ENCODE data around the gene HSPA9. TPM values are rescaled to one million over a fixed set of nuclear protein-coding genes. Genes with fewer than 3 reads are reported as not detected.
A peak's percentile ranks its signal among the peaks of the same experiment; 100 is the strongest.

Gene HSPA9
- total and polyA plus RNA-seq, 2 of the 13 experiments (the other 11 are each of a cell fraction or from before 2014, with no cell fraction given) = 165 to 478 TPM

- TF ChIP-seq ZMYM3 (CRISPR knock-in tag; IDR thresholded peaks at IDR 0.05) (0 out of 2 replicates have a peak, but pooled peaks have one; percentile 37), KDM4B (CRISPR knock-in tag; IDR thresholded peaks at IDR 0.05) (peak; percentile 70), ISL2 (CRISPR knock-in tag; IDR thresholded peaks at IDR 0.05) (peak; percentile 68), ZNF646 (CRISPR knock-in tag; IDR thresholded peaks at IDR 0.05) (no peak), DBP (CRISPR knock-in tag; IDR thresholded peaks at IDR 0.05; ENCODE audit: not compliant biosample characterization) (peak; percentile 33), ZFP90 (CRISPR knock-in tag; IDR thresholded peaks at IDR 0.05; ENCODE audit: borderline replicate concordance) (peak; percentile 69; the same call in 1 of the 2 replicates), ZNF598 (CRISPR knock-in tag; IDR thresholded peaks at IDR 0.05; ENCODE audit: borderline replicate concordance) (no peak), ZNF33B (CRISPR knock-in tag; IDR thresholded peaks at IDR 0.05) (peak; percentile 73; the same call in 1 of the 2 replicates), SMAD9 (CRISPR knock-in tag; IDR thresholded peaks at IDR 0.05) (no peak), THAP7 (CRISPR knock-in tag; IDR thresholded peaks at IDR 0.05) (peak; percentile 98), ZNF768 (CRISPR knock-in tag; IDR thresholded peaks at IDR 0.05) (peak; percentile 76; the same call in 1 of the 2 replicates), TAF1 (CRISPR knock-in tag; IDR thresholded peaks at IDR 0.05) (peak; percentile 85), NR2F2 (IDR thresholded peaks at IDR 0.05; ENCODE audit: borderline replicate concordance, low read depth) (0 out of 2 replicates have a peak, but pooled peaks have one; percentile 9), ZNF772 (CRISPR knock-in tag; IDR thresholded peaks at IDR 0.05) (peak; percentile 85), ZNF576 (CRISPR knock-in tag; IDR thresholded peaks at IDR 0.05) (no peak; the same call in 1 of the 2 replicates), NR0B2 (CRISPR knock-in tag; IDR thresholded peaks at IDR 0.05) (peak; percentile 97), FOSL2 (CRISPR knock-in tag; IDR thresholded peaks at IDR 0.05) (peak; percentile 38; the same call in 1 of the 2 replicates), GZF1 (CRISPR knock-in tag; IDR thresholded peaks at IDR 0.05) (no peak)
These were observed at the start of gene HSPA9 (continued) for GRCh38 chr5:138575194-138576015.
